Left lung (tissue), 10 donors: Measurements from ENCODE around the gene VGLL4. TPM values are rescaled to one million over a fixed set of nuclear protein-coding genes. Genes with fewer than 3 reads are reported as not detected.

Experiments
- ATAC-seq: fragments of 200-7000 bp; cut with Tn5 transposase; one replicate; pipeline ENCODE4 v1.9.1; 2020; ENCODE audit warnings: moderate library complexity
- DNase-seq, 4 donors: peaks; one replicate each; pipeline ENCODE4 v3.0.0-alpha.2; 2013 to 2020
- H3K27ac ChIP-seq, 2 donors: fragments of 200-600 bp; sonication (generic) in 1 of 2; one replicate each; pipeline versions ENCODE4 v1.5.0 to v1.8.0; 2020 to 2021
- H3K27me3 ChIP-seq, 2 donors: fragments of 200-600 bp; sonication (generic) in 1 of 2; one replicate each; pipeline versions ENCODE4 v1.5.0 to v1.8.0; 2020 to 2021
- H3K36me3 ChIP-seq, 2 donors: fragments of 200-600 bp; sonication (generic) in 1 of 2; one replicate each; pipeline versions ENCODE4 v1.5.0 to v1.8.0; 2020 to 2021
- H3K4me1 ChIP-seq, 2 donors: fragments of 200-600 bp; one replicate each; pipeline ENCODE4 v1.8.0; 2021
- H3K4me3 ChIP-seq, 2 donors: fragments of 200-600 bp; sonication (generic) in 1 of 2; one replicate each; pipeline versions ENCODE4 v1.5.0 to v1.8.0; 2020 to 2021; ENCODE audit warnings: mild to moderate bottlenecking in 1 of 2
- H3K9me3 ChIP-seq, 2 donors: fragments of 200-600 bp; sonication (generic) in 1 of 2; one replicate each; pipeline versions ENCODE4 v1.5.0 to v1.8.0; 2020 to 2021
- CTCF ChIP-seq, 2 donors: fragments of 200-600 bp; sonication (generic) in 1 of 2; IDR thresholded peaks; one replicate each; pipeline versions ENCODE4 v1.5.0 to v1.8.0; 2021; ENCODE audit warnings: antibody characterized with exemption in 2 of 2
- intact Hi-C, 2 donors: fragments of 100-400 bp; cut with DNase I; formaldehyde crosslinking; loops; one replicate each; pipeline versions ENCODE4 v1.11.2 to v1.14.2; 2022
- polyA plus RNA-seq, 6 donors: library from polyadenylated mRNA; unstranded; fragments of 120-200 nt; gene quantifications; one replicate each; pipeline ENCODE4 v1.2.1, GENCODE V29; 2013; ENCODE audit not compliant: insufficient read length in 6 of 6
- total RNA-seq, 2 donors: library from RNA; stranded (reverse); fragmentation: NEBNext Ultra II Directional; extraction: Animal tissue kit (Norgen Biotek cat#: 25700); gene quantifications; one replicate each; pipeline ENCODE4 v1.2.1, GENCODE V29; 2021
- donor health status: DM: no; HTN: yes; CAD: no.
- donor health status: DM: no; HTN: no; CAD: no.

The VGLL4 gene
- total and polyA plus RNA-seq, 8 donors: 40.2 to 115 (median 106) TPM

DNA sequence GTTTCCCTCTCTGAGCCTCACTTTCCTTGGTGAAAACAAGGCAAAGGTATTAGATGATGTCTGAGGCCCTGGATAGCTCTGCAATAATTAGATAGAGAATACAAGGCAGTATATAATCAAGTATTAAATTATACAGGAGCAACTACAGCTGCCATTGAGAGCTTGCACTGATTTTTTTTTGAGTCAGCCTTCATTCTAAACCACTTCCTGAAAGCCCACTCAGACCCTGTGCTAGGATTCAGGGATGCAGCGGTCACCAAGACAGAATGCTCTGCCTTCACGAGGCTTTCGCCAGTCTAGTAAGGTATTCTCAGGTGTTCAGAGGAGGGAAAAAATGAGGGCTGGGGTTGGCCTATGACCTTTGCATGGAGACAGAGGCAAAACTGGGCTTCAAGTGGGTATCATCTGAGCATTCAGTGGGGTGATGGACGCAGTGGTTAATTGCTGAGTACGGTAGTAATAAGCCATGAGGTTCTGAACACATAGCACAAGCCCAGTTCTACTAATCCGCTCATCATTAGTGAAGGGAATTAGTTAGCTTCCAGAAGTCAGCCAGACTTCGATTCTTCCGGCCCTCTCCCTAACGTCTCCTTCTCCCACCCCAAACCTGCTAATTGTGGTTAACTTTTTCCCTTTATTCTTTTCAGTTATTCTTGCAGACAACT lies 3.6 kb downstream of the VGLL4 start:
- Histone ChIP-seq H3K36me3 (no peaks in the 10 kb centered on the region), H3K4me1 (peaks cover 28 to 70% of the 10 kb centered on the region in 2 donors), H3K27ac (peak overlapping the region; percentile 28 to 97), H3K9me3 (no peaks in the 10 kb centered on the region), H3K4me3 (no peak overlapping the region), H3K27me3 (no peaks in the 10 kb centered on the region)
- no peak for TF ChIP-seq CTCF (IDR thresholded peaks at IDR 0.05)
- no peak for DNase-seq
- ATAC-seq: no peak
- intact Hi-C loops: no loop called here

GRCh38 chr3:11638495-11639358 lies 5.0 kb downstream of the VGLL4 start:
- ATAC-seq: no peak
- no peaks in the 10 kb centered on the region for H3K27me3 ChIP-seq
- peaks cover 40 to 78% of the 10 kb centered on the region in 2 donors for H3K4me1 ChIP-seq
- no peak overlapping the region for H3K4me3 ChIP-seq
- no peaks in the 10 kb centered on the region for H3K36me3 ChIP-seq
- TF ChIP-seq CTCF (IDR thresholded peaks at IDR 0.05): no peak
- no peaks in the 10 kb centered on the region for H3K9me3 ChIP-seq
- intact Hi-C loops: no loop called here
- peak overlapping the region; percentile 58 to 70 for H3K27ac ChIP-seq
- no peak for DNase-seq

DNA sequence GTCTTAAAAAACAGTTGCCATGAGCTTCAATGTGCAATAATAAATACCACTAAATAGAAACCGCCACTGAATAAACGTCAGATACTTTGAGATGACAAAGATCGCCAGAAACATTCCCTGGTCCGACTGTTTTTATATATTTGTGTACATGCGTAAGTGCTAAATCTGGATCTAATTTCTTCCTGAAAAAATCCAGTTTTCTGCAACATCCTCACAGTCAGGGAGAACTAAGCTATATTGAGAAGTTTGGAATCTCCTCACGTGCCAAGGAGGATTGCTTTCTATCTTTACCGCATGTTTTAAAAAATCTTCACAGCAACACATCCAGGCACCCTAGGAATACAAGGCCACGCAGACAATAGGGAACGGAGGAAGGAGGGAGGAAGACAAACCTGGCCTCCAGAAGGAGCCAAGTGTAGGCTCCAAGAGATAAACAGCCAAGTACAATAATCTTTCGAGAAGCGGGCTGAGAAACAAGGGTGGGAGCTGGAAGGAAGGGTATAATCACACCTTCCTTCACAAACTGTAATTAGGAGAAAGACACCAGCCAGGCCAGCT lies 5.7 kb downstream of the VGLL4 start:
- intact Hi-C loops: no loop called here
- peak overlapping the region; percentile 58 to 70 for H3K27ac ChIP-seq
- ATAC-seq: no peak
- H3K36me3 ChIP-seq: no peaks in the 10 kb centered on the region
- peaks cover 40 to 82% of the 10 kb centered on the region in 2 donors for H3K4me1 ChIP-seq
- DNase-seq: peak in 1 of 4 donors; percentile 55
- H3K4me3 ChIP-seq: no peak overlapping the region
- H3K9me3 ChIP-seq: no peaks in the 10 kb centered on the region
- TF ChIP-seq CTCF (IDR thresholded peaks at IDR 0.05): no peak
- H3K27me3 ChIP-seq: no peaks in the 10 kb centered on the region

GRCh38 chr3:11636394-11636770 lies 7.3 kb downstream of the VGLL4 start:
- DNase-seq (peak in 1 of 4 donors; percentile 74), ATAC-seq (no peak)
- H3K9me3 ChIP-seq: no peaks in the 10 kb centered on the region
- no peaks in the 10 kb centered on the region for H3K27me3 ChIP-seq
- no peaks in the 10 kb centered on the region for H3K36me3 ChIP-seq
- no peak for TF ChIP-seq CTCF (IDR thresholded peaks at IDR 0.05)
- H3K4me1 ChIP-seq: peaks cover 49 to 85% of the 10 kb centered on the region in 2 donors
- intact Hi-C loops: no loop called here
- peak overlapping the region; percentile 16 to 69 for H3K27ac ChIP-seq
- H3K4me3 ChIP-seq: no peak overlapping the region
